Hepatocyte (in vitro differentiated cells): ENCODE data around the gene NSUN7.

Experiments used
- CTCF ChIP-seq: fragments of 200-600 bp; sonication (generic); IDR thresholded peaks from 2 replicates; pipeline ENCODE4 v1.5.1; 2016; ENCODE audit warnings: antibody characterized with exemption, mild to moderate bottlenecking; ENCODE audit not compliant: poor library complexity
- EZH2 ChIP-seq: fragments of 200-600 bp; sonication (generic); IDR thresholded peaks from 2 replicates; pipeline ENCODE4 v1.6.1; 2016; ENCODE audit warnings: antibody characterized with exemption, mild to moderate bottlenecking, borderline replicate concordance
- EZH2phosphoT487 ChIP-seq: fragments of 200-600 bp; sonication (generic); IDR thresholded peaks from one replicate; pipeline ENCODE4 v1.6.1; 2018; ENCODE audit warnings: antibody characterized with exemption, mild to moderate bottlenecking, low read depth, moderate library complexity; ENCODE audit not compliant: unreplicated experiment, severe bottlenecking

- TF ChIP-seq EZH2 (no peak), CTCF (no peak), EZH2phosphoT487 (no peak)
These were observed 4.3 kb upstream of the NSUN7 start for GRCh38 chr4:40745285-40745984.
